GM21423 (cell line): ENCODE measurements around the gene SNCAIP.

ENCODE experiments used
- ATAC-seq: cut with Tn5 transposase; IDR thresholded peaks from one replicate; pipeline ENCODE4 v1.9.1; 2021; ENCODE audit warnings: mild to moderate bottlenecking, moderate library complexity; ENCODE audit not compliant: unreplicated experiment

The SNCAIP gene

DNA sequence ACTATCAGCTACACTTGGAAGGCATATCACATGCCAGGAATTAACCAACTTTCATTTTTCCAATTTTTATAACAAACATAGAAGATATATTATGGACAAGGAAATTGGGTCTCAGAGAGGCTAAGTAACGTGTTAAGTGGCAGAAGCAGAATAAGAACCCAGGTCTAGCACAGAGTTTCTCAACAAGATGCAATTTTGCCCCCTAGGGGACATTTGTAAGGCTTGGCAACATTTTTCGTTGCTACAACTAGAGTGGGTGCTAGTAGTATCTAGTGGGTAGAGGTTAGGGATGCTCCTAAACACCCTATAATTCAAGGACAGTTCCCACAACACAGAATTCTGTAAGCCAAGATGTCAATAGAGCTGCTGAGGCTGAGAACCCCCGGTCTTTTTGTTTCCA, 180.6 kb downstream of the SNCAIP start:
- no peak for ATAC-seq

DNA sequence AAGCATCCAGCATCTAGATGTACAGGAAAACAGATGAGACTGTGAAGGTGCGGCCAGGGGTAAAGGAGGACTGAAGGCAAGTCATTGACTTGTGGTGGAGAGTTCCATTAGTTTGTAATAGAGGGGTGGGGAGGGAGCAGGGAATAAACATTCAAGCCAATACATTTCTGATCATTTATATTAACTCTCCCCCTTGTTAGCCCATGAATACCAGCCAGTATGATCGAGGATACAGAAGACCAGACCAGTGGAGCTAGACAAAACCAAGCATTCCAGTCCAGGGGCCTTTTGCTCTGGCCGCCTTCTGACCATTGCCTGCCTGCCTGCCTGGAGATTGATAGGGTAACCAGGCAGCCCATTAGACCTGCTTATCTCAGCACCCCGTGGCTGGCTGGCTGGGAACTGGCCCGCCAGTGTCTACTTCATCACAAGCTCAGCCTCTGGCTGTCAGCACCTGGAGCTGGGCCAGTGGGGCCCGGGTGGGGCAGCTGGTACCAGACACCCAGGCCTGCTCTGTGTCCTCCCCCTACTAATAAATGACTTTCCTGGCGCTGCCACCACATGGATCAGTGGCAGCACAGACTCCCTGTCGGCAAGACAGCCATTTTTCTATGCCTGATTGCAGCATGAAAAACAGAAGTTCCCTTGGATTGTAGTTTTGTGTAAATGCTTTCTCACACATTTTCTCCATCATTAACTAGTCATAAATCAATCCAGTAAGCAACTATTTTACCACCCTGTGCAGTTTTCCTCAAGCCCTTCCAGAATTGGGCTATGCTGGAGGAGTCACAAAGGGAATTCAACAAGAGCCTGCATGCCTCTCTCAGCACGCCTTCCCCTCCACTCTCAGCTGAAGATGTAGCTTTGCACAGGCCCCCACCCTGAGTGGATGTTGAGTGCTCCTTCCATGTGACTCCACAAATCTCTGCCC, 181.3 kb downstream of the SNCAIP start:
- no peak for ATAC-seq

DNA sequence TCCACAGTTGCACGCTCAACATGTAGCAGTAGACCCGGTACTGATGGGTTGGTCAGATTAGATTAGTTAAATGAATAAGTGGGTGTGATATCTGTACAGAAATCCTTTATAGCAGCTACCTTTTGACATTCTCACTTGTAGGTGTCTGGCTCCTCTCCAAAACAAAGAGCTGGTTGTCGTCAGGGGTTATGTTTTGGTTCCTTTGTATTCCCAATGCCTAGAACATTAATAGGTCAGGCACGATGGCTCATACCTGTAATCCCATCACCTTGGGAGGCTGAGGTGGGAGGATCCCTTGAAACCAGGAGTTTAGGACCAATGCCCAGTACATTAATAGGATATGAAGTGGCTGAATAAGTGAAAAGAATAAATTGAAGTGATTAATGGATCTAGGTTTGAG, 182.1 kb downstream of the SNCAIP start:
- ATAC-seq, result no peak

DNA sequence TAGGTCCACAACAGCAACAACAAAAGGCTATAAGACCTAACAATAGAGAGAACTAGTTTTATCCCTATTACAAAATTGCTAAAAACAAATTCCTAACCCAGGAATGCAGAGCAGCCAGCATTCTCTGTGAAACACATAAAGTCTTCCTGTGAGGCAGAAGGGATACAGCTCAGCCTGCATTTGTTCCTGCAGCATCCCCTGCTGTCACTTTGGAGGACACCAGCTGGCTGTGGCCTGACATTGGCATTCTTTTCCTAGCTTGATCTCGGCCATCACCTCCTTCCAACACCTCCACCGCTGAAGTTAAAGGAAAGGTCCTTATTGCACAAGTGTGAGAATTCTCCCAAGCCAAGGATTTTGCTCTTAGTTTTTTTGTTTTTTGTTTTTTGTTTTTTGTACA, 186.1 kb downstream of the SNCAIP start:
- no peak for ATAC-seq

DNA sequence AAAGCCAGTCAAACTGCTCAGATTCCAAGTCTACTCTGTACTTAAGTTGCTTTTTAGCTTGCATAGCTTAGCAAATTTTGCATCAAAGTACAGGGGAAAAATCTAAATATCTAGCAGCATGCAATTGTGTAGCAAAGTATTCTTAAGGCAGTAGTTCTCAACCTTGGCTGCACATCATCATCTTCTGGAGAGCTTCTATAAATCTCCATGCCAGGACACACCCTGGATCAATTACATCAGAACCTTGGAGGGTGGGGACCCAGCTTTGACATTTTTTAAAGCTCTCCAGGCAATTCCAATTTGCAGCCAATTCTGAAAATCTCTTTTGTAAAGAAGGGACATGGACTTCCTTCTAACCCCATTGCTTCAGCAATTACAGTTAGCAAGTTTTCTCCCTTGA, 187.5 kb downstream of the SNCAIP start:
- ATAC-seq, result no peak

DNA sequence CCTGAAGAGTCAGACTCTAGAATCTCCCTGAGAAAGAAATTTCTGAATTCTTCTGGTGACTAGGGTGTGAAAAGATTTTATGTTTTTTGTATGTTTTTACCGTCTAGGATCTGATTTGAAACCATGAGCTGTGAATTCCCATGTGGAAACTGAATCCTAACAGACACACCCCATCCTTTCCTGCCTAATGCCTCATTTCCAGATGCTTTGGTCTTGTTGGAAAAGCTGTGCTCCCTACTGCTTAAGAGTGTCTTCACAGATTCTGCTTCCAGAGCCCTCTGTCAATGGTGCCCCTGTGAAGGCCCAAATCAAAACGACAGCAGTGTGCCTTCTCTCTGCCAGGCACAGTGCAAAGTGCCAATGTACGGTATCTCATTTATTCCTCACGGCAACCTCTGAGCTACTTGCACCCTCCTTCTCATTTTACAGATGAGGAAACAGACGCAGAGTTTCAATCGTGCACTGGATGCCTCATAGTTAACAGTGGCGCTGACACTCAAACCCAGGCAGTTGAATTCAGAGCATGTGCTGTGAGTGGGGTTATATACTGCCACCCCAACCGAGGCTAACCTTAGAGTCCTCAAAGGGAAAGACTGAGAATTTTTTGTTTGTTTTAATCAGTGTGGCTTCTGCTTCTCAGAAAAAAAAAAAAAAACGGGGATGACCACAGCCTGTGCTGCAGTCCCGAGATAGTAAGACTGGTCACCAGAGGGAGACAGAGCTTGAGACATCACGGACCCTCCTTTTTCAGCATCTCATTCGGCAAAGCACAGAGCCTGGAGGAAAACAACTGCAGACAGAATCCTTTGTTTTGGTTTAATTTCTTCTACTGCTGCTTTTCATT, 188.4 kb downstream of the SNCAIP start:
- no peak for ATAC-seq

DNA sequence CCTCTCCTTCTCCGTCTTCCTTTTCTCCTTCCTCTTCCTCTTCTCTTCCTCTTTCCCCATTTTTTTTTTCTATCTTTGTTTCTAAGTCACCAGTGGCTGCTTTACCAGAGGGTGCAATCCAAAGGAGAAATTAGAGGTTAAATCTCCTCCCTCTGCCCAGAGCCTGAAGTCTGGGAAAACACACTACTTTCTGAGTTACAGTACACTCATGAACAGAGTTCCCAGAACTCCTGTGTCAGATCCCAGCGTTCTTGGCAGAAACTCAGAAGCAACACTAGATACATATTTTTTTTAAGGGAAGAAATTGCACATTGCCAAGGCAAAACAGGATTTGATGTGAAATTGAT, 189.0 kb downstream of the SNCAIP start:
- ATAC-seq, result no peak

DNA sequence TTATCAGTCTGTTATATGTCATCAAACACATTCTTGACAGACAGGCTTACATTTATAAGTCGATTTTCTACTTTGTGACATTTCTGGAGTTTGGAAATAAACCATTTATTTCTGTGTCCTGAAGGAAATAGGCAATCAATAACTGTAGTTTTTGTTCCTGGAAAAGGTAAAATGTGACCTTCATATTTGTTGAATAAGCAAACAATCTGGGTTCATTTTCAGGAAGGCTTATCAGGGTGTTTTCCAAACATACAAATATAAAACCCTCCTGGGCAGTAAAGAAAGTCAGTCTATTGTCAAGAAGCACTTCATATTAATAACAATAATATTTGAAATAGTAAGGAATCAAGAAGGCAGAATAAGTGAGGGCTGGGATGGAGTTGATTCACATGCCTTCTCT, 195.0 kb downstream of the SNCAIP start:
- ATAC-seq, result no peak

DNA sequence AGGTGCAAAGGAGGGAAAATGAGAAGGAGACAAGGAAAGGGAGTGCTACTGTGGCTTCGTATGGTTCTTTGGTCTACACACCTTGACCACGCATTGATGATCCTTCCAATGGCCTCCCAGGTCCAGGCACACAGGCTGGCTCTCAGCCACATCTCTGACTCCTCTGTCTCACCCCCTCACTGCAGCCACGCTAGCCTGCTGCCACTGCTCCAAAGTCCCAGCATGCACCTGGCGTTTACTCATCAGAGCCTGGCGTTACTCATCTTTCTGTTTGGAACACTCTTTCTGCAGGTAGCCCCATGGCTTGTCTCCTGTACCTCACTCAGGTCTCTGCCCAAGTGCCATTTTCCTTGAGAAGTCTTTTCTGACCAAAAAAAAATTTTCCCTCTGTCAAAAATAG, 195.5 kb downstream of the SNCAIP start:
- ATAC-seq, result no peak

DNA sequence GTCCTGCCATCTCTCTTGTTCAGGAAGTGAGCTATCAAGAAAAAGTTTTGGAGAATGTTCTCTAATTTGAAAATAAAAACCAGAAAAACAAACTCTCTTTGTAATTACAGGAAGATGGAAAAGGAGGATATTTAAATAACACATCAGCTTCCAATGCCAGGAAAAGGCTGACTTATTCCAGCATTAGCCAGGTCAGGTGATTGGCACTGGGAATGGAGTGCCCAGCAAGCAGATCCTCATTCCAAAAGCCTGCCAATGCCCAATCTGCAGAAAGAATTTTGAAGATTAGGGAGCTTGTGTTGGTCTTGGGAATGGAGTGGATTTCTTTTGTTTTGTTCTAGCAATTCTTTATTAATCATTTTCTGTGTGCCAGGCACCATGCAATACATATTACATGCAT, 196.6 kb downstream of the SNCAIP start:
- no peak for ATAC-seq
